Liver (tissue), 9 donors: ENCODE data around the gene PAWR. TPM values are rescaled to one million over a fixed set of nuclear protein-coding genes. Genes with fewer than 3 reads are reported as not detected.

Source experiments
- DNase-seq: peaks from one replicate; pipeline ENCODE4 v3.0.0-alpha.2; 2017; ENCODE audit warnings: low spot score
- H3K27ac ChIP-seq, 2 donors: one replicate each; pipeline ENCODE4 v1.7.0; 2013; ENCODE audit warnings: inconsistent platforms in 2 of 2, low read length in 2 of 2, control low read depth in 1 of 2, low read depth in 1 of 2, mild to moderate bottlenecking in 1 of 2
- H3K27me3 ChIP-seq, 4 donors: one replicate each; pipeline versions ENCODE4 v1.6.1 to v1.7.0; 2013; ENCODE audit warnings: low read length in 3 of 4, inconsistent platforms in 1 of 4, mild to moderate bottlenecking in 1 of 4, moderate library complexity in 1 of 4; ENCODE audit not compliant: control insufficient read depth in 4 of 4, insufficient read depth in 4 of 4
- H3K36me3 ChIP-seq, 4 donors: one replicate each; pipeline versions ENCODE4 v1.6.1 to v1.7.0; 2013; ENCODE audit warnings: low read length in 3 of 4, mild to moderate bottlenecking in 3 of 4, low read depth in 1 of 4, moderate library complexity in 1 of 4; ENCODE audit not compliant: control insufficient read depth in 4 of 4, insufficient read depth in 3 of 4
- H3K4me1 ChIP-seq, 4 donors: one replicate each; pipeline versions ENCODE4 v1.6.1 to v1.7.0; 2013; ENCODE audit warnings: low read length in 3 of 4, mild to moderate bottlenecking in 3 of 4, moderate library complexity in 1 of 4; ENCODE audit not compliant: control insufficient read depth in 4 of 4, insufficient read depth in 4 of 4
- H3K4me3 ChIP-seq, 3 donors: one replicate each; pipeline versions ENCODE4 v1.6.1 to v1.7.0; 2013; ENCODE audit warnings: low read length in 3 of 3, control low read depth in 1 of 3, low read depth in 1 of 3, mild to moderate bottlenecking in 1 of 3
- H3K9ac ChIP-seq, 2 donors: one replicate each; pipeline ENCODE4 v1.7.0; 2013; ENCODE audit warnings: low read length in 2 of 2, mild to moderate bottlenecking in 2 of 2, moderate library complexity in 2 of 2, control low read depth in 1 of 2, low read depth in 1 of 2
- H3K9me3 ChIP-seq, 4 donors: one replicate each; pipeline versions ENCODE4 v1.6.1 to v1.7.0; 2013; ENCODE audit warnings: low read length in 3 of 4; ENCODE audit not compliant: control insufficient read depth in 4 of 4
- FOXA1 ChIP-seq: IDR thresholded peaks from 2 replicates; pipeline ENCODE4 v1.6.1; 2016; ENCODE audit warnings: antibody characterized with exemption
- FOXA2 ChIP-seq: IDR thresholded peaks from 2 replicates; pipeline ENCODE4 v1.6.1; 2016; ENCODE audit warnings: antibody characterized with exemption
- GABPA ChIP-seq, 2 donors: IDR thresholded peaks in 1 of 2; conservative IDR thresholded peaks in 1 of 2; 2 replicates each; pipeline ENCODE4 v1.6.1; 2016; ENCODE audit warnings: antibody characterized with exemption in 2 of 2, mild to moderate bottlenecking in 1 of 2, moderate library complexity in 1 of 2
- HNF4A ChIP-seq, 2 donors: conservative IDR thresholded peaks; 2 replicates each; pipeline ENCODE4 v1.6.1; 2016; ENCODE audit warnings: antibody characterized with exemption in 2 of 2, mild to moderate bottlenecking in 2 of 2
- HNF4G ChIP-seq: IDR thresholded peaks from 2 replicates; pipeline ENCODE4 v1.6.1; 2016; ENCODE audit warnings: antibody characterized with exemption
- JUND ChIP-seq, 2 donors: IDR thresholded peaks; 2 replicates each; pipeline ENCODE4 v1.6.1; 2016; ENCODE audit warnings: antibody characterized with exemption in 2 of 2
- NR2F2 ChIP-seq: IDR thresholded peaks from 2 replicates; pipeline ENCODE4 v1.6.1; 2016; ENCODE audit warnings: antibody characterized with exemption
- RAD21 ChIP-seq, 2 donors: IDR thresholded peaks; 2 replicates each; pipeline ENCODE4 v1.6.1; 2016; ENCODE audit warnings: antibody characterized with exemption in 2 of 2, mild to moderate bottlenecking in 2 of 2
- RXRA ChIP-seq, 2 donors: IDR thresholded peaks; 2 replicates each; pipeline ENCODE4 v1.6.1; 2017 to 2018; ENCODE audit warnings: antibody characterized with exemption in 2 of 2, mild to moderate bottlenecking in 1 of 2
- SP1 ChIP-seq: IDR thresholded peaks from 2 replicates; pipeline ENCODE4 v1.6.1; 2018; ENCODE audit warnings: antibody characterized with exemption, mild to moderate bottlenecking
- TAF1 ChIP-seq: conservative IDR thresholded peaks from 2 replicates; pipeline ENCODE4 v1.6.1; 2016; ENCODE audit warnings: antibody characterized with exemption, mild to moderate bottlenecking
- YY1 ChIP-seq: IDR thresholded peaks from 2 replicates; pipeline ENCODE4 v1.6.1; 2016; ENCODE audit warnings: antibody characterized with exemption, mild to moderate bottlenecking
- WGBS: extraction: QIAGEN DNeasy Blood & Tissue Kit; methylation state at CpG from one replicate; pipeline ENCODE4 v1.1.7; 2013; 5-methylcytosine and 5-hydroxymethylcytosine counted together
- polyA plus RNA-seq, 2 donors: library from polyadenylated mRNA; stranded (reverse) in 1 of 2; unstranded in 1 of 2; fragments of 200-250 nt in 1 of 2; fragments of >200 nt in 1 of 2; fragmentation: Nextera tagmentation in 1 of 2; extraction: Ambion mirVana in 1 of 2; gene quantifications; one replicate each; pipeline versions ENCODE4 v1.2.1 to v1.2.3, GENCODE V29; 2013 to 2015
- total RNA-seq, 2 donors: library from RNA; depleted of rRNA; stranded (reverse); fragments of >200 nt; gene quantifications; one replicate each; pipeline ENCODE4 v1.2.3, GENCODE V29; 2014
- TF ChIP-seq, protein P1 (sequence below): fragments of 150-350 bp; IDR thresholded peaks from 2 replicates; pipeline ENCODE4 v1.5.1; 2017; ENCODE audit warnings: improper control_type of control experiment, low read depth, low read length; ENCODE audit not compliant: missing input control
- TF ChIP-seq, protein P2 (sequence below): IDR thresholded peaks from 2 replicates; pipeline ENCODE4 v1.6.1; 2016; ENCODE audit warnings: antibody characterized with exemption
- donor health status: healthy.
- donor health status: healthy.
- donor health status: healthy.
- donor health status: healthy.
- donor health status: healthy.

The PAWR gene, protein sequence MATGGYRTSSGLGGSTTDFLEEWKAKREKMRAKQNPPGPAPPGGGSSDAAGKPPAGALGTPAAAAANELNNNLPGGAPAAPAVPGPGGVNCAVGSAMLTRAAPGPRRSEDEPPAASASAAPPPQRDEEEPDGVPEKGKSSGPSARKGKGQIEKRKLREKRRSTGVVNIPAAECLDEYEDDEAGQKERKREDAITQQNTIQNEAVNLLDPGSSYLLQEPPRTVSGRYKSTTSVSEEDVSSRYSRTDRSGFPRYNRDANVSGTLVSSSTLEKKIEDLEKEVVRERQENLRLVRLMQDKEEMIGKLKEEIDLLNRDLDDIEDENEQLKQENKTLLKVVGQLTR
- 10 to 100 TPM; 10.9 to 24.1 TPM for total RNA-seq
- polyA plus RNA-seq: 1 to 10 TPM; 6.1 to 8.9 TPM

DNA sequence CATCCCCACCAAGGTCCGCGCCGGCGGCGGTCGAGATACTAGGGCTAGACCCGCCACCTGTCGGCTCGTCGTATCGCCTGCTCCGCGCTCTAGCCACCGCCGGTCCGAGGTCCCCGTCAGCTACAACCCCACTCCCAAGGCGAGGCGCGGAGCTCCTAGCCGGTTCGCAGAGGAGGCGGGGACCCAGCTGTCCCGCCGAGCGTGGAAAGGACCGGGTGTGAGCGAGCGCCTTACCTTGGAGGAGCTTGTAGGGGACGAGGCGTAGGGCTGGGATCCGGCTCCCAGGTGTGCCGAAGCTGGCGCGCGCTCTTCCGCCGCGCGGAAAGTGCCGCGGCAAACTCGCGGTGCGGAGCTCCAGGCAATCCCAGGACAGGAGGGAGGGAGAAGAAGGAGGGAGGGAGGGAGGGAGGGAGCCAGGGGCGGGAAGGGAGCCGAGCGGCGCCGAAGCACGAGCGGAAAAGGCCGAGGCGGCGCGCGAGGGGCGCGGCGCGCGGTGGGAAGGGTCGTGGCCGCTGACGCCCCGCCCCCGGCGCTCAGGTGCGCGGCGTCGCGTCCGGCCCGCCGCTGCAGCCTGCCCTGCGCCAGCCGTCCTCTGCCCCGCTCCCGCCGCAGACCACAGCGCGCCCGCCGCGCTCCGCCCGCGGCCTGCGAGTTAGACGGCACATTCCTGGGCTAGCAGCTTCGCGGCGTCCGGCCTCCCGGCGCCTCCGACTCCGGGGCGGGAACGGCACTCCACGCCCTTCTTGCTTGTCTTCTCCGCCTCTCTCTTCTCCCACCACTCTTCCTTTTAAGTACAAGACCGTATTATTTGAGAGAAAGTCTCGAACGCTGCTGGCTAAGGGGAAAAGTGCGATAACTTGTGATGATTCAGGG, at the start of gene PAWR:
TSS of gene PAWR (minus strand) at position 327 of the 873 bp plus-strand sequence. CDS start 720 bp downstream, outside the sequence.
- peaks cover 0 to 30% (median 12%) of the 10 kb centered on the region in 4 donors for H3K4me1 ChIP-seq
- WGBS: under 1% methylated on average over 107 of the region's 107 CpGs

DNA sequence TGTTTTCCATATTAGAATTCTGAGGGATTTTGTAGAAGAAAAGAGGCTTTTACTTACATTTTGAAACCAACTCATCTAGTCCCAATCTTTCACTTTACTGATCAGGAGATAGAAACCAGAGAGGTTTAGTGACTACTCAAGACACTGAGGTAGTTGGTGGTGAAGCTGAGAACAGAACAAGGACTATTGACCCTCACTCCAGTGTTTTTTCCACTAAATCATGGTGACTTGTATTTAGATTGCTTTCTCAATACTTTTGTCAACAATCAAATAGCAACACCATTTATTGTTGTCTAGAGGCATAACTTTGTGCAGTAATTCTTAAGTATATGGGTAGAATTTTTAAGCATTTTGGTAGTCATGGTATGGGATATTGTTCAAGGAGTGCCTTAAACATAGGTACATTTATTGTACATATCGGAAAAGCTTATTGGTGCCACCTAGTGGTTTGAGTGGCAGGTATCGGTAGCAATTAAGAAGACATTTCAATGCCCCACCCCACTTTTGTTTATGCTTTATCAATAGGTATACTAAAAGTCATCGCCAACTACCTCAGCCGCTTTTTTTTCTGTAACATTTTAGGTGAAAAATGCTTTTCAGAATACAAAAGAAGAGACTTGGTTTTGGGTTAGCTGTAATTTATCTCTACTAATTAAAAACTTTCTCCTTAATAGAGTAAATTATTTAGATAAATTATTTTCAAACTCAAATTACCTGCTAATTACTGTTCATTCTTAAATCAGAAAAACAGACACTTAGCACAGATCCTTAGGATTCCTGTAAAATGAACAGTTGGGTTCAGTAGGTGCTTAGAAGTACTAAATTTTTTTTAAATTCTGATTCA, 47.3 kb upstream of the PAWR start:
- Histone ChIP-seq H3K9me3 (no peaks in the 10 kb centered on the region), H3K36me3 (no peaks in the 10 kb centered on the region), H3K27ac (no peak overlapping the region), H3K4me1 (peaks cover 0 to 8% (median 3%) of the 10 kb centered on the region in 4 donors), H3K4me3 (no peak overlapping the region), H3K27me3 (no peaks in the 10 kb centered on the region), H3K9ac (peak overlapping the region in 1 of 2 donors; percentile 49)
- TF ChIP-seq, protein P1, sequence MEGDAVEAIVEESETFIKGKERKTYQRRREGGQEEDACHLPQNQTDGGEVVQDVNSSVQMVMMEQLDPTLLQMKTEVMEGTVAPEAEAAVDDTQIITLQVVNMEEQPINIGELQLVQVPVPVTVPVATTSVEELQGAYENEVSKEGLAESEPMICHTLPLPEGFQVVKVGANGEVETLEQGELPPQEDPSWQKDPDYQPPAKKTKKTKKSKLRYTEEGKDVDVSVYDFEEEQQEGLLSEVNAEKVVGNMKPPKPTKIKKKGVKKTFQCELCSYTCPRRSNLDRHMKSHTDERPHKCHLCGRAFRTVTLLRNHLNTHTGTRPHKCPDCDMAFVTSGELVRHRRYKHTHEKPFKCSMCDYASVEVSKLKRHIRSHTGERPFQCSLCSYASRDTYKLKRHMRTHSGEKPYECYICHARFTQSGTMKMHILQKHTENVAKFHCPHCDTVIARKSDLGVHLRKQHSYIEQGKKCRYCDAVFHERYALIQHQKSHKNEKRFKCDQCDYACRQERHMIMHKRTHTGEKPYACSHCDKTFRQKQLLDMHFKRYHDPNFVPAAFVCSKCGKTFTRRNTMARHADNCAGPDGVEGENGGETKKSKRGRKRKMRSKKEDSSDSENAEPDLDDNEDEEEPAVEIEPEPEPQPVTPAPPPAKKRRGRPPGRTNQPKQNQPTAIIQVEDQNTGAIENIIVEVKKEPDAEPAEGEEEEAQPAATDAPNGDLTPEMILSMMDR: peak; percentile 61
- peak; percentile 13 to 29 for TF ChIP-seq RXRA (IDR thresholded peaks at IDR 0.05)
- no peak for TF ChIP-seq FOXA2
- peak; percentile 84 to 85 for TF ChIP-seq RAD21 (IDR thresholded peaks at IDR 0.05)
- TF ChIP-seq HNF4G: peak; percentile 36
- TF ChIP-seq HNF4A (conservative IDR thresholded peaks at IDR 0.05): peak; percentile 57 to 63
- TF ChIP-seq JUND (IDR thresholded peaks at IDR 0.05): peak in 1 of 2 donors; percentile 14
- TF ChIP-seq YY1: no peak
- TF ChIP-seq, protein P2, sequence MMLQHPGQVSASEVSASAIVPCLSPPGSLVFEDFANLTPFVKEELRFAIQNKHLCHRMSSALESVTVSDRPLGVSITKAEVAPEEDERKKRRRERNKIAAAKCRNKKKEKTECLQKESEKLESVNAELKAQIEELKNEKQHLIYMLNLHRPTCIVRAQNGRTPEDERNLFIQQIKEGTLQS: no peak
- TF ChIP-seq SP1: peak; percentile 27
- DNase-seq: no peak
- WGBS: 8% methylated on average over 4 of the region's 4 CpGs

More for the DNA sequence above, at the start of gene PAWR:
- Histone ChIP-seq H3K27ac (peak within 1 kb of the TSS; percentile 95), H3K9ac (peak within 1 kb of the TSS; percentile 75 to 87), H3K9me3 (no peaks in the 10 kb centered on the region), H3K4me3 (peak within 1 kb of the TSS; percentile 87 to 95 (median 93)), H3K36me3 (no peaks in the 10 kb centered on the region), H3K27me3 (no peaks in the 10 kb centered on the region)
- TF ChIP-seq GABPA (IDR thresholded peaks at IDR 0.05 in 1 of 2, conservative IDR thresholded peaks at IDR 0.05 in 1 of 2) (no peak), YY1 (peak; percentile 4), HNF4G (no peak), TAF1 (peak; percentile 33), SP1 (peak; percentile 21), NR2F2 (no peak), RAD21 (IDR thresholded peaks at IDR 0.05) (peak; percentile 61 to 63), FOXA1 (no peak)
- TF ChIP-seq, protein P1: peak; percentile 22
- DNase-seq: peak; percentile 65
